Fibroblast of mammary gland (primary cell): ENCODE data around the gene TMC3.

ENCODE experiments used
- DNase-seq: peaks from one replicate; pipeline ENCODE4 v3.0.0-alpha.2; 2010; ENCODE audit warnings: low read depth
- H3K4me3 ChIP-seq: 2 replicates; pipeline ENCODE4 v1.5.1; 2011; ENCODE audit warnings: low read depth, mild to moderate bottlenecking, low read length, moderate library complexity; ENCODE audit not compliant: control insufficient read depth
- CTCF ChIP-seq: conservative IDR thresholded peaks from 2 replicates; pipeline ENCODE4 v1.5.1; 2011; ENCODE audit warnings: low read depth, low read length, inconsistent platforms; ENCODE audit not compliant: control insufficient read depth, insufficient read depth

The TMC3 gene

GRCh38 chr15:81411969-81412633 is 38.1 kb upstream of the TMC3 start:
- no peak overlapping the region for H3K4me3 ChIP-seq
- no peak for TF ChIP-seq CTCF
- DNase-seq = no peak

- DNase-seq = no peak
- no peak overlapping the region for H3K4me3 ChIP-seq
- no peak for TF ChIP-seq CTCF
Measured at GRCh38 chr15:81411051-81411450, 37.0 kb upstream of the TMC3 start.

GRCh38 chr15:81410318-81410753 is 36.3 kb upstream of the TMC3 start:
- H3K4me3 ChIP-seq = no peak overlapping the region
- peak; percentile 88 for DNase-seq
- peak; percentile 52 for TF ChIP-seq CTCF

- no peak overlapping the region for H3K4me3 ChIP-seq
- no peak for TF ChIP-seq CTCF
- no peak for DNase-seq
Measured at GRCh38 chr15:81407718-81408117, 33.7 kb upstream of the TMC3 start.

- no peak for TF ChIP-seq CTCF
- DNase-seq = no peak
- no peak overlapping the region for H3K4me3 ChIP-seq
Measured at GRCh38 chr15:81407176-81407575, 33.2 kb upstream of the TMC3 start.

- TF ChIP-seq CTCF = peak; percentile 85
- no peak overlapping the region for H3K4me3 ChIP-seq
- DNase-seq = peak; percentile 68
Measured at GRCh38 chr15:81400640-81401236, 26.7 kb upstream of the TMC3 start.
